ENCODE data around the gene GFOD2.

DNA sequence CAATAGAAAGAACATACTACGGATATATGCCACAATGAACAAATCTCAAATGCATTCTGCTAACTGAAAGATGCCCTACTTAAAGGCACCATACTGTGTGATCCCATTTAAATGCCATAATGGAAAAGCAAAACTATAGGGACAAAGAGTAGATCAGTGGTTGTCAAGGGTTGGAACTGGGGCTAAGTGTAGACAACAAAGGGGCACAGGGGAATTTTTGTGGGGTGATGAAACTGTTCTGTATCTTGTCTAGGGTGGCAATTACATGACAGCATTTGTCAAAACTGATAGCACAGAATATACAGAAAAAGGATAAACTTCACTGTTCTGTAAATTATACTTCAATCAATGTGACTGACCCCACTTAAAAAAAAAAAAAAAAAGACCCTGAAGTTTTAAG, 17.7 kb downstream of the GFOD2 start:
- TF ChIP-seq, protein P1, sequence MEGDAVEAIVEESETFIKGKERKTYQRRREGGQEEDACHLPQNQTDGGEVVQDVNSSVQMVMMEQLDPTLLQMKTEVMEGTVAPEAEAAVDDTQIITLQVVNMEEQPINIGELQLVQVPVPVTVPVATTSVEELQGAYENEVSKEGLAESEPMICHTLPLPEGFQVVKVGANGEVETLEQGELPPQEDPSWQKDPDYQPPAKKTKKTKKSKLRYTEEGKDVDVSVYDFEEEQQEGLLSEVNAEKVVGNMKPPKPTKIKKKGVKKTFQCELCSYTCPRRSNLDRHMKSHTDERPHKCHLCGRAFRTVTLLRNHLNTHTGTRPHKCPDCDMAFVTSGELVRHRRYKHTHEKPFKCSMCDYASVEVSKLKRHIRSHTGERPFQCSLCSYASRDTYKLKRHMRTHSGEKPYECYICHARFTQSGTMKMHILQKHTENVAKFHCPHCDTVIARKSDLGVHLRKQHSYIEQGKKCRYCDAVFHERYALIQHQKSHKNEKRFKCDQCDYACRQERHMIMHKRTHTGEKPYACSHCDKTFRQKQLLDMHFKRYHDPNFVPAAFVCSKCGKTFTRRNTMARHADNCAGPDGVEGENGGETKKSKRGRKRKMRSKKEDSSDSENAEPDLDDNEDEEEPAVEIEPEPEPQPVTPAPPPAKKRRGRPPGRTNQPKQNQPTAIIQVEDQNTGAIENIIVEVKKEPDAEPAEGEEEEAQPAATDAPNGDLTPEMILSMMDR (IDR thresholded peaks at IDR 0.05): no peak
- TF ChIP-seq POLR2A (IDR thresholded peaks at IDR 0.05) (no peak), POLR2AphosphoS5 (IDR thresholded peaks at IDR 0.05; ENCODE audit: insufficient read depth in 1 of 2, low read depth in 1 of 2) (no peak)

Data from vagina (tissue), 2 donors.